WTC11 (cell line): Measurements from ENCODE around the gene KCNJ6.

Experiments used
- CTCF ChIP-seq: fragments of 200-600 bp; IDR thresholded peaks from 2 replicates; pipeline ENCODE4 v1.8.0; 2022; ENCODE audit warnings: antibody characterized with exemption
- FOXJ3 ChIP-seq: sonication (generic); formaldehyde crosslinking; IDR thresholded peaks from 2 replicates; pipeline ENCODE4 v1.9.0; 2021; ENCODE audit warnings: missing genetic modification reagents, mild to moderate bottlenecking, borderline replicate concordance
- FOXP1 ChIP-seq: sonication (generic); formaldehyde crosslinking; IDR thresholded peaks from 2 replicates; pipeline ENCODE4 v1.8.0; 2022; ENCODE audit warnings: missing genetic modification reagents, mild to moderate bottlenecking, moderate library complexity, borderline replicate concordance
- GABPB1 ChIP-seq: sonication (generic); formaldehyde crosslinking; IDR thresholded peaks from 2 replicates; pipeline ENCODE4 v1.8.1; 2023; ENCODE audit warnings: mild to moderate bottlenecking, missing genetic modification reagents
- MLX ChIP-seq: sonication (generic); formaldehyde crosslinking; IDR thresholded peaks from 2 replicates; pipeline ENCODE4 v1.8.1; 2023; ENCODE audit warnings: mild to moderate bottlenecking, missing genetic modification reagents, moderate library complexity
- RELA ChIP-seq: sonication (generic); formaldehyde crosslinking; IDR thresholded peaks from 2 replicates; pipeline ENCODE4 v1.8.1; 2022; ENCODE audit warnings: missing genetic modification reagents, mild to moderate bottlenecking, borderline replicate concordance
- ZMAT4 ChIP-seq: fragments of 250-450 bp; sonication (Bioruptor Pico); IDR thresholded peaks from 2 replicates; pipeline ENCODE4 v1.9.0; 2021; ENCODE audit warnings: mild to moderate bottlenecking
- ZNF423 ChIP-seq: fragments of 250-450 bp; sonication (Bioruptor Pico); IDR thresholded peaks from 2 replicates; pipeline ENCODE4 v2.1.2; 2022; ENCODE audit warnings: mild to moderate bottlenecking, moderate library complexity

GRCh38 chr21:37877171-37877570 is 39.1 kb downstream of the KCNJ6 start:
- TF ChIP-seq ZNF423 (CRISPR knock-in tag) (no peak), FOXP1 (CRISPR knock-in tag) (no peak), CTCF (no peak), GABPB1 (CRISPR knock-in tag) (no peak), RELA (no peak), MLX (CRISPR knock-in tag) (no peak), FOXJ3 (CRISPR knock-in tag) (no peak), ZMAT4 (CRISPR knock-in tag) (no peak)
